Activated CD4-positive, alpha-beta T cell treated with anti-CD3 and anti-CD28 coated beads for 48 hours (primary cell): ENCODE results near the gene KSR1.

Experiments used
- DNase-seq: peaks from one replicate; pipeline ENCODE4 v3.0.0-alpha.2; 2020

KSR1 gene

GRCh38 chr17:27558341-27558740, 102.1 kb downstream of the KSR1 start:
- DNase-seq, result no peak

DNA sequence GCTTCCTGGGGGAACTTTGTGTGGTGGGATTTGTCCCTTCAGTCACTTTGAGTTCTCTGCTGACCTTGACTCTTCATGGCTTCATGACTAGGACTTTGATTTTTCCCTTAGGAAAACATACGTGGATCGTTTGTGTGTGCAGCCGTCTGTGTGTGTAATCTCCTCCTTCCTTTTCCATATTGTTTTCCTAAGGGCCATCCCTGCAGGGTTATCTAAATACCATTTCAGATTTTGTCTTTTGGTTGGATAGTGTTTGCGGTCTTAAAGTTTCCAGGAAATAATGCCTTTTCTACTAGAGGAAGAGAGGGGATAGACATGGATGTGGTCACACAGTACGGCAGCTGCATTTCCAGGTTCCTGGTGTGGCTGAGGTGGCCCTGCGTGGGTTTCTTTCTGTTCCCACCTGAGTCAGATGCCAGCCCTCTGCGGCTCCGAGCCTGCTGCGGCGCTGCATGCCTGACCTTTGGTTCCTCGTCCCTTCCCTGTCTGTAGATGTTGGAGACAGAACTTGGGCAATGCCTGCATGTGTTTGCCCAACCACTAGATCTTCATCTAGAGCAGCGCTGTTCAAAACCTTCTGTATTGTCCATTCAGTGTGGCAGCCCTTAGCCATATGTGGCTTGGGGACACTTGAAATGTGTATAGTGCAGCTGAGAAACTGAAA, 102.7 kb downstream of the KSR1 start:
- DNase-seq, result no peak

DNA sequence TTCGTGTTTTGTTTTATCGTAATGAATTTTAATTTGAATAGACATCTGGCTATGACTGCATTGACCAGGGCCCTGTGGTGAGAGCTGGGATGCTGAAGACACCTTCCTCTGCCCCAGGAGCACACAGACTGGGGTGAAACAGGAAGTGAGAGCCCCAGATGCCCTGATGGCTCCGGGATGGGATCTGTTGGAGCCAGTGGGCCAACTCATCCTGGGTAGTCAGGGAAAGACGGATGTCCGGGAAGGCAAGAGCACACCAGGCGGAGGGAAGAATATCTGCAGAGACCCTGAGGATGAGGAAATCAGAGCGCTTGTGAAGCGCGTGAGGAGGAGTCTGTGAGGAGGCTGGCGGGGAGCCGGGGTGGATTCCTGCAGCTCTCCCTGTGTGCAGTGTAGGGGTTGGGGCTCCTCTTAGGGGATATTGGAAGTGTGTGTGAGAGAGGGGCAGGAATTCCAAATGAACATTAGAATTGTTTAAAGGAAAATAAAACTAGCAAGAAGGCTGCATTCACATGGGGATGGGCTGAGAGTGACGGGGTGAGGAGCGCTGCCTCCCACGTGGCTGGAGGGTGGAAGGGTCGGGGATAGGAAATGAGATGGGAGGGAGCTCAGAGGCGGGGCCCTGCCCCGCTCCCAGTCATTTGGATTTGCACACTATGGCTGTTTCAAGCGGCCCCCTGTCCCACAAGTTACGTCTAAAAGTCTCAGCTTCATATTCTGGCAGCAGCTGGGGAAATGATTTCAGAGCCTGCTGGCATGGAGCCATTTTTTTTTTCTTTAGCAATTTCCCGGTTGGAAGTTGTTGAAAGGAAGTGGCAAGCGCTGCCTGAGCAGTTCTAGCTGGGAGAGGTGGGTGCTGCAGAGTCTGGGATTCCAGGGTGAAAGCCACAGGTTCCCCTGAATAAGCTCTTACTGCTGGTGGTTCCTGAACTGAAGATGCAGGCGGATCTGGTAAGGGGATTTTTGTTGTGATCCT, 103.5 kb downstream of the KSR1 start:
- no peak for DNase-seq

DNA sequence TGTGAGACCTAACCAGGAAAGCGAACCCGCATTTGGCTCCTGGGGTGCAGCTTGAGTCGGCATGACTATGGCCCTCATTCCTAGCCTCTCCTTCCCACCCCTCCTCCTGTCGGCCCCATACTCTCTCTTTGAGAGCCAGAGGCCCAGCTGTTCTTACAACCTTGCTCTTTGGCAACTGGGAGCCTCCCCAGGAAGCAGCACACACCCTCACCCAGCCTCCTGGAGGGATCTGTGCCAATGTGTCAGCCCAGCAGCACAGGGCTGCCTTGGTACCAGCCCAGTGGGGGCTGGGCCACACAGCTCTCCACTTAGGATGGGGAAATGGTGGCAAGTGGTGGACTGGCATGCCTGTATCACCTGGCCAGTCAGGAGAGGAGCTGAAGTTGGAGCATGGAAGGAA, 104.4 kb downstream of the KSR1 start:
- no peak for DNase-seq

GRCh38 chr17:27562777-27563455, 106.7 kb downstream of the KSR1 start:
- DNase-seq, result no peak

DNA sequence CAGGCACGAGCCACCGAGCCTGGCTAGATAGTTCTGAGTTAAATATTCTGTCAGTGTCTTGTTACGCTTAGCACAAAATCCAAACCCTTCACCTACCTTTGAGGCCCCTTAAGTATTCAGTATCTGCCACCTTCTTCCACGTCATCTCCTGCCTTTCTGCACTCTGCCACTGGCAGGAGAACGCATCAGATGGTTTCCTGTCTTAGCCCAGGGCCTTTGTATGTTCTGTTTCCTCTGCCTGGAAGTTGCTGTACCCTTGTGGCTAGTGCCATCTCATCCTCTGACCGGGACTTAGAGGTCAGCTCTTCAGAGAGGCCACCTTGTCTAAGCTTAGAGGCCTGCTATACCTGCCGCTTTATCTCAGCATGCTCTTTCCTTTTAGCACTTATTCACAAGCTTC, 107.3 kb downstream of the KSR1 start:
- DNase-seq, result no peak

GRCh38 chr17:27564463-27564862, 108.2 kb downstream of the KSR1 start:
- no peak for DNase-seq

GRCh38 chr17:27565874-27566670, 109.8 kb downstream of the KSR1 start:
- DNase-seq, result peak; percentile 79

DNA sequence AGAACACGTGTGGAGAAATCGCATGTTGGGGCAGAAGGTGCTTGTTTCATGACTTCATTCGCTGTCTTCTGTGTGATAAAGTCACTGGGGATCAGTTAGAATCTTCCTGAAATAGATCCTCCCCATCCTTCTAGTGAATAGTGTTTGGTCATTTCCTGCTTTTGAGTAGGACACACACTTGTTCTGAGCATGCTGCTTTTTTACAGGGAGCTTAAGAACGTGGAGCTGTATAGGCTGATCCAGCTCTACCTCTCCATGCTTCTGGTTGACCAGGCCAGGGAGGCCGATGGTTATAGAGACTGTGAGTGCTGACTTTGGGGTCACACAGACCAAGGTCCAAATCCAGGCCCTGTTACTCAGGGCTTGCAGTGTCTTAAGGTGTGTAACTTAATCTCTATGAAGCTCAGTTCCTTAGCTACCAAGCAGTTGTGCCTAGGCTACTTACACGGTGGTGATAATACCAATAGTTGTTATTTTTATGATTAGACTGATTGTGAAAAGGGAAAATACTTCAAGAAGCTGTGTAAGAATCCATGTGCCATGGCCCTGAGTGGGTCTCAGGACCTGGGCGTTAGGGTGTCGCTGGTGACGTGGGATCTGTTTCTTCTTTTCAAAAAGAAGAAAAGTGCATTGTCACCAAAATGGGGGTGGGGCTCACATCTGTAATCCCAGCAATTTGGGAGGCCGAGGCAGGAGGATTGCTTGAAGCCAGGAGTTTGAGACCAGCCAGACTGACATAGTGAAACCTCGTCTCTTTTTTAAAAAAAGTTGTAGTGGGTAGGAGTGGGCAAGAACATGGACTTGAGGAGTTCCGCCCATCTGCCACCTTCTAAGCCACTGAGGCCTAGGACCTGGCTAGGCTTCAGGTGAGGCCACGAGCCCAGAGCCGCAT, 110.7 kb downstream of the KSR1 start:
- no peak for DNase-seq

DNA sequence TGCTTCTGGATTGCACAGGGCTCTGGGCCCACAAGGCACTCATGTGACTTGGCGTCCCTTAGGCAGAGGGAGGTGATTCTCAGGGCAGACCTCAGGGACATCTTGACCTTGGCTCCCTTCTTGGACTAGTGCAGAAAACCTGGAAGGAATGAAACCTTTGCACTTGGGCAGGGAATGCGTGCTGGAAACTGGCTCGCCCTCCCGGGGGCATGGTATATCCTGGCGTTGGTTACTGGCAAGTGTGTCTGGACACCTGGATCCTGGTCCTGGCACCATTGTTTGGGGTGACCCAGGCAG, 111.3 kb downstream of the KSR1 start:
- no peak for DNase-seq

DNA sequence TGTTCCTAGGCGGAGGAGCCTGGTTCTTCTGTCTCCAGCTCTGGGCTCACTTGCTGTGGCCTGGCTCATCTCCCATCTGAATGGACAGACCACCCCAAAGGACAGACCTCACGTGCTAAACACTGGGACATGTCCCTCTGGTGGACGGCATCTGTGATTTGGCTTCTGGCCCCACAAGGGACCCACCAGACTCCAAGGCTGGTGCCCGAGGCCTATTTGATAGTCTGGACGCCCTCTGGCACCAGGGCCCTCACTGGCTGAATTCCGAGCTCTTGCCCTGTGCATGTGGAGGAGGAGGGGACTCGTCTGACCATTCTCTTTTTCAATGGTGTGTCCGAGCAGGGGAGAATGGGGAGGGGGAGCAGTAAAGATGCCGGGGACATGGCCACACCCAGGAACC, 112.0 kb downstream of the KSR1 start:
- DNase-seq, result no peak

GRCh38 chr17:27568811-27569210, 112.6 kb downstream of the KSR1 start:
- DNase-seq, result no peak

GRCh38 chr17:27569257-27569722, 113.0 kb downstream of the KSR1 start:
- DNase-seq, result peak; percentile 76

- DNase-seq, result no peak
These were observed 113.8 kb downstream of the KSR1 start for GRCh38 chr17:27569884-27570577.

DNA sequence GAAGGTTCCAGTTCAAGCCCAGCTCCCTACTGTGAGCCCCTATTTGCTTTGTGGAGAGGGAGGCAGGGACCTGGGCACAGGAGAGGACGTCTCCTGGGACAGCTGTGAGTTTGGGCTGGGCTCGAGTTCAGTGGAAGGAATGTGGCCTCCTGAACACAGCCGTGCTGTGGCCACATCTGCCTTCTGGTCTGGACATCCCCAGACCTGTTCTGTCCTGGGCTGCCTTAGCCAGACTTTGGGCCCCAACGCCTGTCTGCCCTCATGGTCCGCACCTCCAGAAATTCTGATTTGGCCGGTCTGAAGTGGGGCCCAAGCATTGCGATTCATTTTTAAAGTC, 114.3 kb downstream of the KSR1 start:
- DNase-seq, result no peak

- DNase-seq, result no peak
These were observed 115.5 kb downstream of the KSR1 start for GRCh38 chr17:27571563-27572352.

DNA sequence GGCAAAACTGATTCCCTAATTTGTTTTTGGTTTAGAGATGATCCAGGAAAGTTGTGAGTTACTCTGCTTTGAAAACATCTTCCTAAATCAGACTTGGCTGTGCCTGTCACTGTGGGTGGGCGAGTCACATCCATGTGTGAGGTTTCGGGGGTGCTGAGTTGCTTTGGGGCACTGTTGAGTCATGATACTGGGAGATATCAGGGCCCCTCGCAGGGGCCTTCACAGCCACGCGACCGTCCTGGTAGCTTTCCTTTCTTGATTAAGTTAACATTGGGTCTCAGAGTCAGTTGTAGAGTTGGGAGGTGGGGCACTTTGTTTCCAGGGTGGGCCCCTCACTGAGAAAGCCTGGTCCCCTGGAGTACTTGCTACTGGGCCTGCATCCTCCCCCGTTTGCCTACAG, 116.4 kb downstream of the KSR1 start:
- peak; percentile 83 for DNase-seq

DNA sequence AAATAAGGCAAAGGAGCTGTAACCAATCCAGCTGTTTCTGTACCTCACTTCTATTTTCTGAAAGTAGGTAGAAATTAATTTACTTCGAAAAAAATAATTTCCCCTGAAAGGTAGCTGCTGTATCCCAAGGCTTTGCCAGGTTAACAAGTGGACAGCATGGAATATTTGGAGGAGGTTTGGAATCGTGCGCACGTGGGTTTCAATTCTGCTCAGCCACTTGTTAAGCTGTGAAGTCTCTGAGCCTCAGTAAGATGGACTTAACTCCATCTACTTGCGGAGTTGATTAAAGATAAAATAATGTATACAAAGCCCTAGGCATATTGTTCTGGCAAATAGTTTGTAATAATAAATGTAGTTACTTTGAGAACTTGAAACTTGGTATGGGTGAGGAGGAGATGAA, 117.3 kb downstream of the KSR1 start:
- DNase-seq, result no peak

DNA sequence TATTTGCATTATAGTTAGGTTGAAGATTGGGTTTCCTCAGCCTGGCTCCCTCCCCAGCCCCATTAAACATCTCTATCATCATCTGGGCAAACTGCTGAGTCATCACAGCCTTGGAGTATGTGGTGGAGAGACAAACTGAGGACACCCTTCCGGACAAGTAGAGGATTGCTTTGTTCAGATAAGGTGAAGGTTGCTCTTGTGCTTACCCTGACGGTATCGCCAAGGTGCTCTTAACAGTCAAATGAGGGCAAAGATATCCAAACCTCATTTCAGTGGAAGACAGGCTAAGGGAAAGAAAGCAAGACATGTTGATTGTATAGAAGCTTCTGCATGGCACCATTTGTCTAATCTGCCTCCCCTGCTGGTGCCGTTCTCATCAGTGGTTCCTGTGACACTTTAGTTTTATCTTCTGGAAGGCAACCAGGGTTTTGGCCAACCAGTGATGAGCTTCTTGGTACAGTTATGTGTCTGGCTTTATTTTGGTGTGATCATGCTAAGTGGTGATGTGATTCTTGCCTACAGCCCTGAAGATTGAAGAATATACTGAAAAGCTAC, 117.8 kb downstream of the KSR1 start:
- DNase-seq, result no peak
